GM21723 (cell line): ENCODE data around the gene TNNI3K.

Experiments
- ATAC-seq: cut with Tn5 transposase; IDR thresholded peaks from one replicate; pipeline ENCODE4 v1.9.1; 2021; ENCODE audit warnings: mild to moderate bottlenecking, moderate library complexity; ENCODE audit not compliant: unreplicated experiment

The TNNI3K gene

DNA sequence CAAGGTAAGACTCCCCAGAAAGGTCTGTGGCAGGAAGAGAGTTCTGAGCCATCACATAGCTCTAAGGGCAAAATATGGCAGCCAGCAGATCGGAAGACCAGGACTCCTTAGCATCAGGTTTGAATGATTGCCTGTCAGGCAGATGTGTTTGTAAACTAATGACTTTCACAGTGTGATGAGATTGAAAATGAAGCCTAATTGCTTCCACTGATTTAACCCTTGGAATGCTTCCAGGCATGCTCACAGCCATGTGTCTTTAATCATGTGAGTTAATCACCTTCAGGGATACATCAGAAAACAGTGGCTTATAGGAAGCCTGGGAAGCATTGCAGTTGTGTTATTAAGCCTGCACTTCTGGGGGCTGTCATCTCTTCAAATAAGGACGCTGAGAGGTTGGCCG, 194.4 kb downstream of the TNNI3K start:
- no peak for ATAC-seq

- ATAC-seq = no peak
These were observed 195.3 kb downstream of the TNNI3K start for GRCh38 chr1:74430342-74430934.

GRCh38 chr1:74431531-74431930, 196.3 kb downstream of the TNNI3K start:
- ATAC-seq = no peak

DNA sequence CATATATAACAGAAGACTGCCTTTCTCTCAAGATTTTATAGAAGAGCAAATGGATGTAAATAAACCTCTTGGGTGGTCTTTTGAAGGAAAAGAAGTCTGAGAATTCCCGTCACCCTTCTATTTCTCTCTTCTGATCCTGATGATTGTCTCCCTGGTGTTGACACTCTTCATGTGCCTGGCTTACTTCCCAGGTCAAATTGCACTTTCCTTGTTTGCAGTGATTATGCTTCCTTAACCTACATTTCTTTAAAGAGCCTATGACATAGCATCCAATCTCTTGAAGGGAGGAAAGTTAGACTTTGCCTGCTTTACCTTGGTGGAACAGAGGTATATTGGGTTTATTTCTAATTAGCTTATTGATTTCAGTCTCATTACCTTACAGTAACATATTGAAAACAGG, 197.1 kb downstream of the TNNI3K start:
- ATAC-seq = no peak

DNA sequence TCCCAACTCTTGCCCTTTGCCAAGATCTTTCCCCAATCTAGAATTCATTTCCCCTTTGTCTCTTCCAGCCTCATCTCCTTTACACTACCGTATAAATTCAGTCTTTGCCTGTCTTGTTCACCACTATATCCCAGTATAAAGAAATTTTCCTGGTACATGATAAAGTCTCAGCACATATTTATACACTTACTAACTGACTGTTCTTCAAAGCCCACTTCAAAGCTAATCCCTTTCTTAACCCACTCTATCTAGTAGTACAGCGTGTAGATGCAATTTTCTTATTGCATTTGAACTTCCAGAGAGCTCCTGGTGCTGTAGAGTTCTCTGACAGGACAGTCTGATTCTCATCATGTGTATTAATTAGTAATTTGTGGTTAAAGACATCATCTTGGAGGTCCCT, 199.1 kb downstream of the TNNI3K start:
- no peak for ATAC-seq

DNA sequence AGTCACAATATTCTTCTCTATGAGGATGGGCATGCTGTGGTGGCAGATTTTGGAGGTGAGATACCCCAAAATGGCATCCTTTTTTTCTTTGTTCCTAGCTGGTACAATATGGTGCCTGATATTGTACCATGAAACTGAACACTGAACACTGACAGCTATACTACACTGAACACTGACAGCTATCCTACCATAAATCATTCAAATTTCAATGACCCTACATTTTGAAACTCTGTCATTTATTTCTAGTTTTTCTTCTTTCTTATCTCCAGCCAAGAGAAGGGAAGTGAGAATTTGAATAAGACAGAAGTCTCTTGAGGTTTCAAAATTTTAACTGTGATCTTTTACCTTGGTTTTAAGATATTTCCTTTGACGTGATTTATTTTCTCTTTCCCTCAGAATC, 200.9 kb downstream of the TNNI3K start:
- ATAC-seq = no peak

- ATAC-seq = no peak
These were observed 201.8 kb downstream of the TNNI3K start for GRCh38 chr1:74437035-74437434.

- ATAC-seq = no peak
These were observed 216.8 kb downstream of the TNNI3K start for GRCh38 chr1:74452035-74452434.

DNA sequence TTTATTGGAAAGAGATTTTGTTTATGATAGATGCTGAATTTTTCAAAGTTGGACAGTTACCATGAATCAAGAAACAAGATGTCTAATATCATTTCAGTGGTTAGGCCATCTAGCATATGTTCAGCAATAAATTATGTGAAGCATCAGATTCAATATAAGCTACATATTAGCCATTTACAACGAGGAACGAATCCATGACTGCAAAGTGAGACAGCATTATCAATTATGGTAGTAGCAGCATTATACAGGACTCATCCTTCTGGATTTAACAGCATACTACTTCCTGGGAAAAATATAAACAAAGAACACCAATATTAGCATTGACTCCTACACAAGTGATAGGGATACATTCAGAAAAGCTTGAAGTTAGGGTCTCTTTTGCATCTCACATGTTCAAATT, 218.1 kb downstream of the TNNI3K start:
- no peak for ATAC-seq

GRCh38 chr1:74455390-74455789, 220.2 kb downstream of the TNNI3K start:
- no peak for ATAC-seq

- no peak for ATAC-seq
These were observed 222.1 kb downstream of the TNNI3K start for GRCh38 chr1:74457253-74457652.

DNA sequence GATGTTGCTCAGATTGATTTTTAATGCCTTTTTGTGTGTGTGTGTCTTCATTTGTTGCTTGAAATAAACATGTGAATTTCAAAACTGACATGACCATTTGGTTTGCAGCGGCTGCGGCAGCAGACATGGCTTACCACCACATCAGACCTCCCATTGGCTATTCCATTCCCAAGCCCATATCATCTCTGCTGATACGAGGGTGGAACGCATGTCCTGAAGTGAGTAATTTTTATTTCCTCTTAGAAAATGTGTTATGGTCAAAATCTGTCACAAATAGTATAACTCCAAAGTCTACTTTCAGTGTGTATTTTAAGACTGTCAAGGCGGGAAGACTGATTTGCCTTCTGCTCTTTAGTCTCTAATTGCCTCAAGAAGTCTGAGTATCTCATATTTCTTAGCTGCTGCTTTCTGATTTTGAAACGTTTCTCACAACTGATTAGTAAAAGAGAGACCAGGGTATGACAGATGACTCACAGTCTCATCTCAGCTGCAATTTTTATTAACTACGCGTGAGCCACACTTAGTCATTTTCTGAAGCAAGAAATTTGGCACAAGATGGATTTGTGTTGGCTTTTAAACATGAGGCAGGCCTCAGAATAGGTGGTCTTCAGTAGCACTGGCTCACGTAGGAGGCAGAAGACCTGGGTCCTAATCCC, 228.3 kb downstream of the TNNI3K start:
- ATAC-seq = peak; percentile 86

DNA sequence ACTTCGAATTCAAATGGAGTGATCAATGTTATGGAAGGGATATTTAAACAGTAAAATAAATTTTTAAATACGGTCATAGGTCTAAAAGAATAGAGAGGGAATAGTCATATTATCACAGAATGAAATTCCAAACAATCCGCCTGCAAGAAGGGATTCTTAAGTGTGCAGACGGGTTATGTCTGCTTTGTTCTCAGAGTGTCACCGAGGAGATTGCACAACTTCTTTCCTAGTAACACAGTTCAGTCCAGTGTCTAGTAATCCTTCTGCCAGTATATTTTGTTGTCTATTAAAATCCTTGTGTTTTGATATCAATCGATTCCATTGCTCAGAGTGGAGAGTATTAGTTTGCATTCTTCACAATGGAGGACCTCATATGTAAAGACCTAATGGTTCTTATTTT, 228.8 kb downstream of the TNNI3K start:
- no peak for ATAC-seq

DNA sequence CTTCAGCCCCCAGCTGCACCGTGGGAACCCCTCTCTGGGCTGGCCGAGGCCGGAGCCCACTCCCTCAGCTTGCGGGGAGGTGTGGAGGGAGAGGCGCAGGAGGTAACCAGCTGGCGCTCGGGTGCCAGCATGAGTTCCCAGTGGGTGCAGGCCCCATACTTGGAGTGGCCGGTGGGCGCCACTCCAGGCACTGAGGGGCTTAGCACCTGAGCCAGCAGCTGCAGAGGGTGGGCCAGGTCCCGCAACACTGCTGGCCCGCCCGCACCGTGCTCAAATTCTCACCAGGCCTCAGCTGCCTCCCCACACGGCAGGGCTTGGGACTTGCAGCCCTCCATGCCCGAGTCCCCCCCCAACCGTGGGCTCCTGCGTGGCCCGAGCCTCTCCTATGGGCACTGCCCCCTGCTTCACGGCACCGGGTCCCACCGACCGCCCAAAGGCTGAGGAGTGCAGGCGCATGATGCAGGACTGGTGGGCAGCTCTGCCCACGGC, 230.1 kb downstream of the TNNI3K start:
- no peak for ATAC-seq

- ATAC-seq = no peak
These were observed 232.7 kb downstream of the TNNI3K start for GRCh38 chr1:74467786-74468377.

DNA sequence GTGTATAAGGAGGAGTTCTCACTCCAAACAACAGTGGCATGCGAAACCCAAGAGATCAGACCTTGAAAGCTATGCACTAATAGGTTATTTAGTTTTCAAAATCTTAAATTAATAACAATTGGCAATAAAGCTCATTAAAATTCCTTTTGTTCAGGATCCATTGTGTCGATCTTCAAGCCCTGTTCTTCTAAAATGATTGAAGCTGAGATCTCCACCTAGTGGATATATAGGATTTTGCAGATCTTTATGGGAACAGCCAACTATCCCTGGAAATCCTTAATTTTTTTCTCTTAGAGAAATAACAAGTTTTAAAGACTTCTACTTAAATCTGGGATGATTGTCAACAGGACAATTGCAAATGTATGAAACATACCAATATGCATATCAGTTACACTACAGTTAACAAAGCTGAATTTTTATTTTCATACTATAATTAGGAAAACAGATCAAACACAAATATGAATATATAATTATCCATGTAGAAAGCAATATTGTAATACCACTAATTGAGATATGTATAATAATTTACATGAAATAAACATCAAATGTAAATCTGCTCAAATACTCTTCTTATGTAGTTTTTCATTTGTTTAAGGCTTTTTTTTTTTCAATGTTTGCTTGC, 233.9 kb downstream of the TNNI3K start:
- ATAC-seq = peak; percentile 60

- ATAC-seq = no peak
These were observed 235.1 kb downstream of the TNNI3K start for GRCh38 chr1:74470251-74470650.

GRCh38 chr1:74470936-74471335, 235.7 kb downstream of the TNNI3K start:
- no peak for ATAC-seq

DNA sequence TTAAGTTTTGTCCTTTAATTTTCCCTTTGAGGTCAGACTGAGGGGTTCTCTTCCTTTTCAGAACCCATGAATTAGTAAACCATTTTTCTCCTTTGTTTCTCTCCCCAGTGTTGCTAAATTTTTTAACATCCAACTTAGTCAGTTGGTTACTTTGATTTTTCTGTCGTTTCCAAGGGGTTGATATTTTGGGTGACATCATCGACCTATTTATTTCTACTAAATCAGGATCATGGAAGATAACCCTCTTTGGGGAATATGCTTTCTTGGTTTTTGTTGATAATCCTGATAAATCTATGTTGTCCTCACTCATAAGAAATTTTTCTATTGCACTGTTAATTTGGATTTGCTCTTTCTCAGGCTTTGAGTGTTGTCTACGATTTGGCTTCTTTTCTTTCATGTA, 236.3 kb downstream of the TNNI3K start:
- ATAC-seq = no peak

GRCh38 chr1:74474585-74474984, 239.4 kb downstream of the TNNI3K start:
- ATAC-seq = no peak

DNA sequence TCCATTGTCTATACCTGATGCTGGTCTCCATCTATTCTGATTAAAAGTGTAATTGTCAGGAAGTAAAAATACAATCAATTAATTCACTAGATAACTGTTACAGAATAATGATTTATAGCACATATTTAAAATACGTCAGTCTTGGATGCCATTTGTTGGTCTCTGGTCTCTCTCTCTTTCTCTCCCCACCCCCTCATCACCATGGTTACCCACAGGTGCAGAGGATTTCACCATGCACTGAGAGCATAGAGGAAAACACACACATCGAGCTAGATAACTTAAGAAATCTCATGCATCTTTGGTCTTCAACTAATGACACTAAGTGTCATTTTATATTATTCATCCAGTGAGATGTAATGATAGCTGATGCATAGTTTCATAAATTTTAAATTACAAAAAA, 243.8 kb downstream of the TNNI3K start:
- ATAC-seq = no peak

DNA sequence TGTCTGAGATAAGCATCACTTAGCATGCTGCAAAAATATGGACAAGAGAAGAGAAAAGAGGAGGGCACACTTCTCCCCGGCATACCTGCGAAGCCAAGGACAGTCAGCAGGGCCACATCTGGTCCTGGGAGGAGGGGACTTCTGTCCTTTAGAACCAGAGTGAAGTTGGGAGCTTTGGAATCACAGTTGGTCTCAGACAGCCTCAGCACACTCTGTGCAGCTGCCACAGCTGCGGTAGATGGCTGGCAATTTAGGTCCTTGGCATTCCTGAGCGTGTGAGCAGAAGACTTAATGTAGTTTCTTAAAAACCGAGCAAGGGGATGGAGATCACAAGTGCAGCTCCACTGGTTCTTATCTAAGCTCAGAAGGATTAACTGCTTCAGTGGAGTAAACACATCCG, 244.9 kb downstream of the TNNI3K start:
- ATAC-seq = no peak
